Measurements from ENCODE around the gene KCND3.

The KCND3 gene

GRCh38 chr1:111837393-111837792 lies 152.1 kb downstream of the KCND3 start:
- no peak for DNase-seq

GRCh38 chr1:111836111-111836510 lies 153.4 kb downstream of the KCND3 start:
- DNase-seq, result no peak

DNA sequence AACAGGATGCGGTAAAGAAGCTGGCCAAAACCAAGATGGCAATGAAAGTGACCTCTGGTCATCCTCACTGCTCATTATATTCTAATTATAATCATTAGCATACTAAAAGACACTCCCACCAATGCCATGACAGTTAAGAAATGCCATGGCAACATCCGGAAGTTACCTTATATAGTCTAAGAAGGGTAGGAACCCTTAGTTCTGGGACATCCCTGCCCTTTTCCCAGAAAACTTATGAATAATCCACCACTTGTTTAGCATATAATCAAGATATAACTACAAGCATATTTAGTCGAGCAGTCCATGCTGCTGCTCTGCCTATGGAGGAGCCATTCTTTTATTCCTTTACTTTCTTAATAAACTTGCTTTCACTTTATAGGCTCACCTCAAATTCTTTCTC lies 154.0 kb downstream of the KCND3 start:
- no peak for DNase-seq

DNA sequence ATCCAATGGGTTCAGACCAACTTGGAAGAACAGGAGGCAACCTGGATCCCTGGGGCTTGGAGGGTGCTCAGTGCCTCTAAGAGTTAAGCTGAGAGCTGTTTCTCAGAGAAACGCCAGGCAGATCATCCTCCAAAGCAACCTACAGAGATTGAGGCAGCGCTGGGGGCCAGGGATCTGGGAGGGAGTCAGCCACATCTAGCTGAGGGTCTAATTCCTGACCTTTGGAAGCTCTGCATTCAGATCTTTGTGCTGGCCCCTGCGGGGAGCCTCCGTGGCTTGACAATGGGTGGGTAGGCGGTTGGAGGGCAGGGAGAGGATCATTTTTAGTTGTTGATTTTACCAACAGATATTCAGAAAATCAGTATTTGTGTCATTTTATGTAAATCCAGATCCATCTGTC lies 154.5 kb downstream of the KCND3 start:
- DNase-seq, result no peak

- no peak for DNase-seq
Observed at GRCh38 chr1:111833334-111833733, 156.1 kb downstream of the KCND3 start.

- DNase-seq, result no peak
Observed at GRCh38 chr1:111832521-111833155, 156.8 kb downstream of the KCND3 start.

GRCh38 chr1:111831153-111831552 lies 158.3 kb downstream of the KCND3 start:
- no peak for DNase-seq

GRCh38 chr1:111827946-111828345 lies 161.5 kb downstream of the KCND3 start:
- DNase-seq, result no peak

GRCh38 chr1:111826278-111826677 lies 163.2 kb downstream of the KCND3 start:
- no peak for DNase-seq

GRCh38 chr1:111825217-111825616 lies 164.3 kb downstream of the KCND3 start:
- DNase-seq, result no peak

DNA sequence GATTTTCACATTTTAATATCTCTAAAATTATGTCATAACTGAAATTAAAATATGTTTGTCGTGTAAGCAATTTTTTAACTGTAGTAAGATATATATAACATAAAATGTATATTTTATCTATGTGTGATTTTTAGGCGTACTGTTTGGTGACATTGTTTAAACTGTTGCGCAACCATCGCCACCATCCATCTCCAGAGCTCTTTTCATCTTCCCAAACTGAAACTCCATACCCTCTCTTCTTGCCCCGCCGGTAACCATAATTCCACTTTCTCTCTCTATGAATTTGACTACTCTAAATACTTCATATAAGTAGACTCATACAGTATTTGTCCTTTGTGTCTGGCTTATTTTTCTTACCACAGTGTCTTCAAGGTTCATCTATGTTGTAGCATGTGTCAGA lies 167.3 kb downstream of the KCND3 start:
- DNase-seq, result no peak

DNA sequence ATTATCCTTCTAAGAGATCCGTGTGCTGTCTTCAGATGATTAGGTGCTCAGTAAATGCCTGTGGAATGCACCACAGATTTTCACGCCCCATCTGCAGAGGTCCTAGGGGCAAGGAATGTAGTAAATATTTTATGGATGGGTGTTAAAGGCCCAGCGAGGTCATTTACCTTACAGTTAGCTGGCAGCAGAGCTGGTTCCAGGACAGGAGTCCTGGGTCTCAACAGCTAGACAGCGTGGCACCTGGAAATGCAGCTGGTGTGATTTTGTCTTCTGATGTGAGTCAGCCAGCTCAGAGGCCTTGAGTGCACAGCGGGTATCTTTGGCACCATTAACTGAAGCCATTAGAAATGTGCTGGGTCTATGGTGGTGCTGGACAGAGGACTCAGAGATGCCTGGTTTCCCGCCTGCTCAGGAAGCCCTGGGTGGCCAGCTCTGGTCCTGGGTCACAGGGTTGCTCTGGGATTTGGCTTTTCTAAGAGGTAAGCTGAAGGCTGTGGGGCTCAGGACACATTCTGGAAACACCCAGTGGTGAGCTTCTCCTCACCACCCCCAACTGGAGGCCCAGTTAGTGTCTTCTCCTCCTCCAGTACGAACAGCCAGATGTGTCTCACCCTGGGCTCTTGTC lies 168.2 kb downstream of the KCND3 start:
- DNase-seq, result no peak

DNA sequence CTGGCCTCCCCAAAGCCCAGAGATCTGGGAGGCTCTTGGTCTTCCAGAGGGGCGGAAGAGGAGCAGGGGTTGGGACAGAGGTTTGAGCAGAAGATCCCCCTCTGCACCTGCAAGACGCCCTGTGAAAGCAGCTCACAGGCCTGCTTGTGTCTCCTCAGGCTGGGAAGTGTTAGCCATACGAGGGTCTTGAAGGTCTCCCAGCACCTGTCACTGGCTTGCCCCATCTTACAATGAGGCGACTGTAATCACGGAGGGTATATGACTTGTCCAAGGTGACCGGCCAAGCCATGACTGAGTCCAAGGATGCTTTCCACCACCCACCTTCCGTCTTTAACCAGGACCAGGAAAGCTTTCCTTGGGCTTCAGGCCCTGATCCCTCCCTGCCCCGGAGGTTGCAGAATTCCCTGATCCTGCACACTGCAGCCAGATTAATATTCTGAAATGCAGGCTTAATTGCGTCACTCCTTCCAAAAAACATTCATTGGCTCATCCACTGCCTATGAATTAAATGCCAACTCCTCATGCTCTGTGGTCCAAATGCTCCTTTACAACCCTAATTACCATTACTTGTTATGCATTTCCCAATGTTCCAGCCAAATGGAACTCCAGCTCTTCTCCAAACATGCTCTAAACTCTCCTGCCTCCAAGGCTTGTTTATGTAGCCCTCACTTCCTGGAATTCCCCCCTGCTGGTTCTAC lies 169.8 kb downstream of the KCND3 start:
- no peak for DNase-seq

DNA sequence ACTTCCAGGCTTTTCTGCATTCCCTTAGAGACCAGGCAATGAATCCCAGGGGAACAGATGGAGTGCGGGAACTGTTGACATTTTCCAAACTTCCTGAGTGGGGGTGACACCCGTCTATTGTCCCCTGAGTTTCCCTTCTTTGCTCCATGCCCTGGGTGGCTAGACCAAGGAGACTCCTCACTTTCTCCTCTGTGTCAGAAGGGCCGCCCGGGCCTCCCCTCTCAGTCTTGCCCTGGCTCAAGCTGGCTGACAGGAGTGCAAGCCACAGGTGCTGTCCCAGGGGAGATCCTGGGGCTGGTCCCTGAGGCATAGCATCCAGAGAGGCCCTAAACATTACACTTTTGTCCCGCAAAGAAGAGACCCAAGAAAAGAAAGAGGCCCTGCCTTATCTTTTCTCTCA lies 170.9 kb downstream of the KCND3 start:
- no peak for DNase-seq

DNA sequence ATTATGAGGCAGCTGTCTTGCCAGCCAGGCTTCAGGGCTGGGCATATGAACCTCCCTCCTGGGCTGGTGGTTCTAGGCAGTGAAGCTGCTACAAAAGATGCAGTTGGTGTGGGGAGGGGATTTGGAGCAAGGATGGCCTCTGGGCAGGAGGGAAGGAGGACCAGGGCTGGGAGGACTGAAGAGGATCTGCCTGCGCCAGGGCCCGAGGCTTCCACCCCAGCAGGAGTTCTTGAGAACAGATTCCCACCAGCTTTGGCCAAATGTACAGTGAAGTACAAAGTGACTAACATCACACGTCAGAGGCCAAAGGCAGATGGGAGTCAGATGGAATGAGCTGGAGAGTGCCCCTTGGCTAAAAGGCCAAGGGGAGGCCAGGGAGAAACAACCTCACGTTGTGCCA lies 171.4 kb downstream of the KCND3 start:
- DNase-seq, result no peak

DNA sequence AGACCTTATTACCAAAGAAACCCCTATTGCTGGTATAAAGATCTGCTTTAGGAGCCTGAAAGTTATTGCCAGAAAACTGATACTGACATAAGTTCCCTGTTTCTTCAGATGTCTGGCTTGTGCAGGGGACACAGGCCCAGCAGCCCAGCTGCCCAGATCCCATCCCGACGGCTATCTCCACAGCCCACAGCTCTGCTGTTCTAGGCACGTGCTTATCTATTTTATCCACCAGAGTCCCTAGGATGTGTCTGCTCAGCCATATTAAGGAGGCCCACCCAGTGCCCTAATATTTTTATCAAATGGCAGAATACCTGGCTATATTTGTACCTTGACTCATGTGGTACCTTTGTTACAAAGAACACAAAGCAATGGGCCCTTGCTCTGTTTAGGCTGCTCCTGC lies 174.8 kb downstream of the KCND3 start:
- DNase-seq, result no peak

DNA sequence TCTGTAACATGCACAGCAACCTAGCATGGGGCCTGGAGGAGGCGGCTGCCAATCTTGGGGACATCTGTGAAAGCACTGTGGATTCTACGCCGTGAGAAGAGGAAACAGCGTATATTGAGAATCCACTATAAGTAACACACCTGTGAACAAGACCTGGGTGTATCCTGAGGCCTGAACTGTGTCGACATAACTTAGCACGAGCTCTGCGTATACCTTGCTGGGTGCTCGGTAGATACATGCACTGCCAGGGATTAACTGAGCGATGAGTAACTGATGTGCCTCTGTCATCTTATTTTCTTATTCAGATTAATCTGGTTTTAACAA lies 175.2 kb downstream of the KCND3 start:
- no peak for DNase-seq

- DNase-seq, result no peak
Observed at GRCh38 chr1:111813440-111814304, 175.8 kb downstream of the KCND3 start.

GRCh38 chr1:111812306-111812705 lies 177.2 kb downstream of the KCND3 start:
- no peak for DNase-seq

- DNase-seq, result no peak
Observed at GRCh38 chr1:111811891-111812290, 177.6 kb downstream of the KCND3 start.

GRCh38 chr1:111805251-111805650 lies 184.2 kb downstream of the KCND3 start:
- no peak for DNase-seq

- DNase-seq, result no peak
Observed at GRCh38 chr1:111804776-111805175, 184.7 kb downstream of the KCND3 start.

DNA sequence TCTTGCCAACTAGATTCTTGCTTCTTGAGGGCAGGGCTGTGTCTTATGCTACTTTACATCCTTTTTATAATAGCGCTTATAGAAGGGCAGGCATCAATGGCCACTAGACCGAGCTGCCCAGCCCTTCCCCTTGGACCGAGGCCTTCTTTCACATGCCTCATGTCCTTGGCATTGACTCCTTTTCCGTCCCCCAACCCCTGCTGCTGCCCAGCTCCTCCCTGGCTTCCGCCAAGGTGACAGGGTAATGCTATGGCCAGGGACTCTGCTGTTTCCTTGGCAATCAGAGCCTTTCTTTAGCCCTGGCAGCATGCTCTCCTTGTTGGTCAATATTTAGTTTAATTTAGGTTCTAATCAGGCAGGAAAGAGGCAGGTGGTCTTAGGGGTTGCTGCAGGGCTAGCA lies 185.5 kb downstream of the KCND3 start:
- DNase-seq, result no peak

DNA sequence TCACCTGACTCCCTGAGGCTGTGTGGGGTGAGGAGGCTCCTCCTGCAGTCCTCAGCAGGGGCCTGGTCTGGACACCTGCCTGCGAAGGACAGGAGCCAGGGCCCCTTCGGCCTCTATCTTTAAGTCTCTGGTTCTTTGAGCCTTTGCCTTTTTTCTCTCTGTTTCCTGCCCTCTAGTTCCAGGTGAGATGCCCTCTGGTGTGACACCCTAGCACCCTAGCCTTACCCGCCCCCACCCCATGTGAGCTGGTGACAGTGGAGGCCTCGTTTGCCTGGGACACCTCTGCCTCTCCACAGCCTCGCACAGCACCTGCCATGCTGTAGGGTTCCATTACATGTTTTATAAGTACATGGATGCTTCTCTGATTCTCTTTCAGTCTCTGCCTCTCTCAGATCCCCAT lies 186.5 kb downstream of the KCND3 start:
- DNase-seq, result no peak

Data from cortex of kidney (tissue), 1 donor.